GM23248 (cell line): ENCODE results near the gene SLC46A1. TPM values are rescaled to one million over a fixed set of nuclear protein-coding genes. Genes with fewer than 3 reads are reported as not detected.

Experiments used
- DNase-seq: peaks from one replicate; pipeline ENCODE4 v3.0.0-alpha.2; 2015
- H2AFZ ChIP-seq: fragments of 200-600 bp; sonication (generic); 2 replicates; pipeline ENCODE4 v1.6.1; 2016; ENCODE audit warnings: antibody characterized with exemption
- H3F3A ChIP-seq: fragments of 200-600 bp; sonication (generic); 2 replicates; pipeline ENCODE4 v1.6.1; 2016; ENCODE audit warnings: mild to moderate bottlenecking, antibody characterized with exemption, mixed run types; ENCODE audit not compliant: insufficient read depth
- H3K27ac ChIP-seq: fragments of 200-600 bp; sonication (generic); 2 replicates; pipeline ENCODE4 v1.5.1; 2016; ENCODE audit warnings: mild to moderate bottlenecking
- H3K27me3 ChIP-seq: fragments of 200-600 bp; sonication (generic); replicated peaks from 2 replicates; pipeline ENCODE4 v1.6.1; 2016; ENCODE audit warnings: mild to moderate bottlenecking; ENCODE audit not compliant: insufficient read depth
- H3K36me3 ChIP-seq: fragments of 200-600 bp; sonication (generic); 2 replicates; pipeline ENCODE4 v1.6.1; 2016; ENCODE audit warnings: low read depth, mild to moderate bottlenecking
- H3K4me1 ChIP-seq: fragments of 200-600 bp; sonication (generic); 2 replicates; pipeline ENCODE4 v1.6.1; 2016; ENCODE audit warnings: mild to moderate bottlenecking; ENCODE audit not compliant: insufficient read depth
- H3K4me2 ChIP-seq: fragments of 200-600 bp; sonication (generic); one replicate; pipeline ENCODE4 v1.6.1; 2016; ENCODE audit warnings: mild to moderate bottlenecking; ENCODE audit not compliant: unreplicated experiment
- H3K4me3 ChIP-seq: fragments of 200-600 bp; sonication (generic); 2 replicates; pipeline ENCODE4 v1.5.1; 2016; ENCODE audit warnings: mild to moderate bottlenecking
- H3K79me2 ChIP-seq: fragments of 200-600 bp; sonication (generic); 2 replicates; pipeline ENCODE4 v1.6.1; 2016; ENCODE audit warnings: mild to moderate bottlenecking; ENCODE audit not compliant: insufficient read depth
- H3K9ac ChIP-seq: fragments of 200-600 bp; sonication (generic); 2 replicates; pipeline ENCODE4 v1.6.1; 2016; ENCODE audit warnings: mild to moderate bottlenecking
- H3K9me2 ChIP-seq: fragments of 200-600 bp; sonication (generic); 2 replicates; pipeline ENCODE4 v1.6.1; 2016; ENCODE audit warnings: mixed run types, mild to moderate bottlenecking, moderate library complexity; ENCODE audit not compliant: insufficient read depth
- H3K9me3 ChIP-seq: fragments of 200-600 bp; sonication (generic); one replicate; pipeline ENCODE4 v1.6.1; 2017; ENCODE audit warnings: low read depth
- H4K20me1 ChIP-seq: fragments of 200-600 bp; sonication (generic); 2 replicates; pipeline ENCODE4 v1.6.0; 2016; ENCODE audit not compliant: insufficient read depth
- EZH2 ChIP-seq: fragments of 200-600 bp; sonication (generic); IDR thresholded peaks from 2 replicates; pipeline ENCODE4 v1.6.1; 2018; ENCODE audit warnings: antibody characterized with exemption, mild to moderate bottlenecking; ENCODE audit not compliant: insufficient read depth, poor library complexity, severe bottlenecking
- EZH2phosphoT487 ChIP-seq: fragments of 200-600 bp; sonication (generic); IDR thresholded peaks from 2 replicates; pipeline ENCODE4 v1.6.1; 2018; ENCODE audit warnings: antibody characterized with exemption, moderate library complexity, mild to moderate bottlenecking, low read depth; ENCODE audit not compliant: insufficient read depth
- WGBS, 2 experiments: methylation state at CpG; one replicate each; pipeline ENCODE4 v1.1.6; 2015 to 2017; ENCODE audit warnings: low lambda C conversion rate in 2 of 2, low coverage in 1 of 2; ENCODE audit errors: missing lambda C conversion rate in 2 of 2; 5-methylcytosine and 5-hydroxymethylcytosine counted together
- in situ Hi-C: fragments of 300-500 bp; cut with MboI; formaldehyde crosslinking; loops from 2 replicates; pipeline ENCODE4 v1.15.0; 2020
- polyA plus RNA-seq: library from polyadenylated mRNA; unstranded; fragments of >200 nt; fragmentation: Nextera tagmentation; extraction: Ambion mirVana; gene quantifications from 2 replicates; pipeline ENCODE4 v1.2.1, GENCODE V29; 2016
- total RNA-seq: library from RNA; depleted of rRNA; stranded (reverse); fragments of >200 nt; shearing (Covaris generic); gene quantifications from 2 replicates; pipeline ENCODE4 v1.2.3, GENCODE V29; 2014

Gene SLC46A1
- total and polyA plus RNA-seq, 2 experiments from 2014 or later, result 4.9 to 11.1 TPM

- Histone ChIP-seq H3K4me1 (no peaks in the 10 kb centered on the region), H3K4me2 (no peak overlapping the region), H3K9ac (no peak overlapping the region), H3K27ac (no peak overlapping the region), H3K9me2 (no peaks in the 10 kb centered on the region), H4K20me1 (no peaks in the 10 kb centered on the region), H3K4me3 (no peak overlapping the region), H3K36me3 (no peaks in the 10 kb centered on the region), H2AFZ (no peak overlapping the region), H3K27me3 (peaks cover 23% of the 10 kb centered on the region), H3K9me3 (no peaks in the 10 kb centered on the region), H3F3A (no peaks in the 10 kb centered on the region), H3K79me2 (no peaks in the 10 kb centered on the region)
- TF ChIP-seq EZH2phosphoT487, result no peak
- no peak for TF ChIP-seq EZH2
- WGBS, 2 experiments, result 75 to 77% methylated on average over 3 of the region's 3 CpGs
- no peak for DNase-seq
- in situ Hi-C loops, result no loop called here
Measured at GRCh38 chr17:28415886-28416285, 9.9 kb upstream of the SLC46A1 start.

- no peak overlapping the region for H3K9ac ChIP-seq
- TF ChIP-seq EZH2, result no peak
- TF ChIP-seq EZH2phosphoT487, result no peak
- H3F3A ChIP-seq, result no peaks in the 10 kb centered on the region
- H3K4me3 ChIP-seq, result no peak overlapping the region
- no peak for DNase-seq
- H3K79me2 ChIP-seq, result no peaks in the 10 kb centered on the region
- H3K27ac ChIP-seq, result no peak overlapping the region
- no peaks in the 10 kb centered on the region for H3K4me1 ChIP-seq
- 53 to 54% methylated on average over 7 of the region's 7 CpGs for WGBS, 2 experiments
- no peak overlapping the region for H2AFZ ChIP-seq
- no peaks in the 10 kb centered on the region for H3K9me2 ChIP-seq
- H3K36me3 ChIP-seq, result no peaks in the 10 kb centered on the region
- H4K20me1 ChIP-seq, result no peaks in the 10 kb centered on the region
- H3K27me3 ChIP-seq, result peaks cover 23% of the 10 kb centered on the region
- H3K9me3 ChIP-seq, result no peaks in the 10 kb centered on the region
- in situ Hi-C loops, result no loop called here
- no peak overlapping the region for H3K4me2 ChIP-seq
Measured at GRCh38 chr17:28413804-28414203, 7.8 kb upstream of the SLC46A1 start.

DNA sequence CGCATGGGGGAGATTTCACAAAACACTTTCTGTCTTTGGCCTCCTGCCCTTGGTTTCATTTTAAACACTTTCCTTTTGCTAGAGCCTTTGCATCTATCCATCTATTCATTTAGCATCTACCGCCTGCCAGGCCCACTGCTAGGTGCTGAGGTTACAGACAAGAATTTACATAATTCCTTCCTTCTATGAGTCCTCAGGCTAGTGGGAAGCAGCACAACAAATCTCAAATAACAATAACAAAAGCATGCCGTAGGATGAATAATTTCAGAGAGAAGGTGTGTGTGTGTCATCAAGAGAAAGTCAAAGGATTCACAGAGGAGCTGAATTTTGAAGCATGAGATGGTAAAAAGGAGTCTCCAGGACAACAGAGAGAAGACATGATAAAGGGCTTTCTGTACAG, 6.1 kb upstream of the SLC46A1 start:
- Histone ChIP-seq H3K9me2 (no peaks in the 10 kb centered on the region), H3K4me3 (no peak overlapping the region), H3K79me2 (no peaks in the 10 kb centered on the region), H3K27me3 (peaks cover 23% of the 10 kb centered on the region), H3K4me2 (no peak overlapping the region), H3K36me3 (no peaks in the 10 kb centered on the region), H2AFZ (no peak overlapping the region), H3F3A (no peaks in the 10 kb centered on the region), H3K4me1 (no peaks in the 10 kb centered on the region), H3K9me3 (no peaks in the 10 kb centered on the region), H4K20me1 (no peaks in the 10 kb centered on the region), H3K9ac (no peak overlapping the region), H3K27ac (no peak overlapping the region)
- in situ Hi-C loops, result no loop called here
- peak; percentile 8 for DNase-seq
- WGBS, 2 experiments, result 42 to 49% methylated on average over 3 of the region's 3 CpGs
- TF ChIP-seq EZH2, result no peak
- no peak for TF ChIP-seq EZH2phosphoT487

DNA sequence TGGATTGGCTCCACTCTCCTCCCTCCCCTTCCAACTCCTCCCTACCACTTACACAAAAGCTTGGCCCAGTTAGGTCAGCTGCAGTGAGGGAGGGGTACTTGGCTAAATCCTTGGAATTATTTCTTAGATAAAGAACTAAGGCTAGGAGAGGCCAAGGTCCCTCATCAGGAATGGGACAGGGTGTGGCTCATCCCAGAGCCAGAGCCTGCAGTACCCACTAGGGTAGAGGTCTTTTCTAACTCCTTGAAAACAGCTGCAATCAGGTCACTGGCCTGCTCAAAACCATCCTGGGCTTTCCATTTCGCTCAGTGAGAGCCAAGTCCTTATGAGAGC, 1.9 kb upstream of the SLC46A1 start:
- Histone ChIP-seq H2AFZ (no peak overlapping the region), H3K9me2 (no peaks in the 10 kb centered on the region), H4K20me1 (no peaks in the 10 kb centered on the region), H3K4me2 (no peak overlapping the region), H3K27ac (no peak overlapping the region), H3K27me3 (0 out of 2 replicates have a peak, but pooled peaks cover 14% of the 10 kb centered on the region), H3K9me3 (no peaks in the 10 kb centered on the region), H3K36me3 (no peaks in the 10 kb centered on the region), H3K79me2 (no peaks in the 10 kb centered on the region), H3K4me1 (no peaks in the 10 kb centered on the region), H3K9ac (no peak overlapping the region), H3F3A (no peaks in the 10 kb centered on the region), H3K4me3 (no peak overlapping the region)
- in situ Hi-C loops, result no loop called here
- WGBS, 2 experiments, result 71 to 83% methylated on average over 1 of the region's 1 CpG
- DNase-seq, result no peak
- TF ChIP-seq EZH2phosphoT487 (no peak), EZH2 (no peak)
